GM12892 (cell line): ENCODE measurements around the gene KATNB1.

Experiments
- POLR2A ChIP-seq: IDR thresholded peaks from 2 replicates; pipeline ENCODE4 v1.6.1; 2011; ENCODE audit warnings: low read depth, low read length, control low read depth
- POLR2AphosphoS5 ChIP-seq: IDR thresholded peaks from 2 replicates; pipeline ENCODE4 v1.6.1; 2011; ENCODE audit warnings: low read depth, low read length, control low read depth
- TAF1 ChIP-seq: IDR thresholded peaks from 2 replicates; pipeline ENCODE4 v1.6.1; 2011; ENCODE audit warnings: low read depth, mild to moderate bottlenecking, control low read depth, low read length, borderline replicate concordance

DNA sequence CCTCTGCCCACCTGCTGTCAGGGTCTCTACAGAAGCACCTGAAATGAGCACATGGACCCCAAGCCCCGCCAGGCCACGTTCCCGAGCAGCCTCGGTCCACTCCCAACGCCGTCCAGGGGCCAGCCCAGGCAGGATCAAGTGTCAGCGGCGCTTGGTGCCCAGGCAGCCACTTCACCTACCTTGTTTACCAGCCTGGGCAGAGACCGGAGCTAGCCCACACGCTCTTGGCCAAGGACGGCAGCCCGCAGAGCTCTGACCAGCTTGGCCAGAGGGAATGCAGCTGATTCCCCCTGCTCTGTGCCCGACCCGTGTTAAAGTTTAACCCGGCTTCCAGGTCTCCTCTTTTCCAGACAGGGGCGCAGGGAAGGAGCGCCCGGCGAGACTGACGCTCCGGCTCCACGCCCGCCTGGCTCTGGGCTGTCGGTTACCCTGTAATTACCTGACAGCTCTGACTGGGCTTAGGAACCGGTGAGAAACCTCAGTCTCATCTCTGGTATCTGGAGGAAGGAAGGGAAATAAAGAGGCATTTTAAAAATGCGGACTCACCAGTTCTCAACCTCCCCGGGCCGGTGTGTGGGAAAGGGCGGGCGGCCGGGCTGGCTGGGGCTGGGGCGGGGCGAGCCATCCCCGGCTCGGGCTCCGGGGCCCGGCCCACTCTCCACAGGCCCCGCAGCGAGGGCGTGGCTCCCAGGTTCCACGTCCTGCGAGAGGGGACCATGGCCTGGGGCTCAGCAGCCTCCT lies 62.1 kb downstream of the KATNB1 start:
- no peak for TF ChIP-seq POLR2AphosphoS5
- TF ChIP-seq POLR2A: no peak
- no peak for TF ChIP-seq TAF1
